Fibroblast of pulmonary artery (primary cell): Measurements from ENCODE around the gene CHRNA4.

Experiments
- DNase-seq: peaks from one replicate; pipeline ENCODE4 v3.0.0-alpha.2; 2010; ENCODE audit warnings: low read depth
- H3K4me3 ChIP-seq: replicated peaks from 2 replicates; pipeline ENCODE4 v1.5.1; 2011; ENCODE audit warnings: low read depth, mild to moderate bottlenecking, control low read depth, low read length, moderate library complexity
- TF ChIP-seq, protein P1 (sequence below): IDR thresholded peaks from 2 replicates; pipeline ENCODE4 v1.5.1; 2011; ENCODE audit warnings: mild to moderate bottlenecking, control low read depth, low read length, inconsistent platforms; ENCODE audit errors: missing control alignments

Gene CHRNA4

GRCh38 chr20:63350597-63351325, 10.4 kb downstream of the CHRNA4 start:
- H3K4me3 ChIP-seq, result no peak overlapping the region
- DNase-seq, result no peak
- TF ChIP-seq, protein P1, sequence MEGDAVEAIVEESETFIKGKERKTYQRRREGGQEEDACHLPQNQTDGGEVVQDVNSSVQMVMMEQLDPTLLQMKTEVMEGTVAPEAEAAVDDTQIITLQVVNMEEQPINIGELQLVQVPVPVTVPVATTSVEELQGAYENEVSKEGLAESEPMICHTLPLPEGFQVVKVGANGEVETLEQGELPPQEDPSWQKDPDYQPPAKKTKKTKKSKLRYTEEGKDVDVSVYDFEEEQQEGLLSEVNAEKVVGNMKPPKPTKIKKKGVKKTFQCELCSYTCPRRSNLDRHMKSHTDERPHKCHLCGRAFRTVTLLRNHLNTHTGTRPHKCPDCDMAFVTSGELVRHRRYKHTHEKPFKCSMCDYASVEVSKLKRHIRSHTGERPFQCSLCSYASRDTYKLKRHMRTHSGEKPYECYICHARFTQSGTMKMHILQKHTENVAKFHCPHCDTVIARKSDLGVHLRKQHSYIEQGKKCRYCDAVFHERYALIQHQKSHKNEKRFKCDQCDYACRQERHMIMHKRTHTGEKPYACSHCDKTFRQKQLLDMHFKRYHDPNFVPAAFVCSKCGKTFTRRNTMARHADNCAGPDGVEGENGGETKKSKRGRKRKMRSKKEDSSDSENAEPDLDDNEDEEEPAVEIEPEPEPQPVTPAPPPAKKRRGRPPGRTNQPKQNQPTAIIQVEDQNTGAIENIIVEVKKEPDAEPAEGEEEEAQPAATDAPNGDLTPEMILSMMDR, result no peak

- TF ChIP-seq, protein P1, result no peak
Measured at GRCh38 chr20:63350196-63350595, 11.0 kb downstream of the CHRNA4 start.

GRCh38 chr20:63349516-63349895, 11.6 kb downstream of the CHRNA4 start:
- H3K4me3 ChIP-seq, result no peak overlapping the region
- DNase-seq, result no peak
- TF ChIP-seq, protein P1, result no peak

More at GRCh38 chr20:63350196-63350595, 11.0 kb downstream of the CHRNA4 start:
- DNase-seq, result no peak
- H3K4me3 ChIP-seq, result no peak overlapping the region

GRCh38 chr20:63348828-63349515, 12.2 kb downstream of the CHRNA4 start:
- TF ChIP-seq, protein P1, result no peak
- H3K4me3 ChIP-seq, result no peak overlapping the region
- no peak for DNase-seq

DNA sequence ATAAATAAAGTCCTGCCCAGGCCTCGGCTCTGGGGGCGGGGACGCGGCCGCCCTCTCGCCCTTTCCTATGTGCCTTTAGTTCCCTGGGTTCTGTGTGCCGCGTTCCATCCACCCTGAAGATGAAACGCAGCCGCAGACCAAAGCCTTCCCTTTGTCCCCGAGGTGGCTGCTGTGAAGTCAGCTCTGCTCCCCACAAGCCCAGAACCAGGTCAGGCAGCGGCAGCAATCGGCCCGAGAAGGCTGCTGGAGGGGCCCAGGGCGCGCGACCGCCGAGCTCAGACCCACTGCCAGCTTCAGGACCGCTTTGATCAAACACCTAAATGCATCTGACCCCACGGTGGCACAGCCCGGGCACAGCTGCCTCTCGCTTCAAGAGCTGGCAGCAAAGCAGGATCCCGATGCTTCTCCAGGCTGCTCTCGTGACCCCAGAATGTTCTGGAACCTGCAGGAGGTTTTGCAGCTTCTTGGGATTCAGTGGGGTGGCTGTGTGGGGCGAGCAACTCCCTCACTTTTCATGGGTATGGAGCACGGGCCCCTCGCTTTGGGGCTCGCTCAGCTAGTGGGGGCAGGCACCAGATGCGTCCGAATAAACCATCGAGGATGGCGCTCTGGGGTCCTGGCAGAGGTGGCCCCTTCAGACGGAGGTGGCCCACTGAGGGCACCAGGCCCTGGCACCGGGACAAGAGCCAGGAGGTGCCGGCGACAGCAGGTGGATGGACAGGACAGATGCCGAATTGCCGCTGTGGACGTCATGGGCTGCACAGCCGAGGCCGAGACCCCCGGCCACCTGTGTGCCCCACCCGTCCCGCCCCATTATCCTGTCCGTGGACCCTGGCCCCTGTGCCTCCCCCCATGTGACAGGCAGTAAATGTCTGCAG, 13.0 kb downstream of the CHRNA4 start:
- DNase-seq, result no peak
- TF ChIP-seq, protein P1, result no peak
- no peak overlapping the region for H3K4me3 ChIP-seq

GRCh38 chr20:63347081-63347741, 13.9 kb downstream of the CHRNA4 start:
- no peak overlapping the region for H3K4me3 ChIP-seq
- TF ChIP-seq, protein P1, result no peak
- no peak for DNase-seq
